HepG2 (cell line): ENCODE results near the gene IFIT1B. TPM values are rescaled to one million over a fixed set of nuclear protein-coding genes. Genes with fewer than 3 reads are reported as not detected.

Experiments
- FOXJ3 ChIP-seq: sonication (generic); formaldehyde crosslinking; IDR thresholded peaks from 2 replicates; pipeline ENCODE4 v1.4.0; 2020; ENCODE audit warnings: missing genetic modification reagents, mild to moderate bottlenecking, borderline replicate concordance
- HES4 ChIP-seq: sonication (generic); formaldehyde crosslinking; IDR thresholded peaks from 2 replicates; pipeline ENCODE4 v1.9.0; 2021; ENCODE audit warnings: mild to moderate bottlenecking, missing genetic modification reagents, borderline replicate concordance
- MBNL3 ChIP-seq: fragments of 250-450 bp; sonication (Bioruptor Pico); conservative IDR thresholded peaks from 2 replicates; pipeline ENCODE4 v1.8.0; 2022; ENCODE audit warnings: mild to moderate bottlenecking, inconsistent platforms
- NCOA1 ChIP-seq: sonication (generic); formaldehyde crosslinking; IDR thresholded peaks from 2 replicates; pipeline ENCODE4 v1.9.0; 2021; ENCODE audit warnings: missing genetic modification reagents
- PAF1 ChIP-seq: IDR thresholded peaks from 2 replicates; pipeline ENCODE4 v1.6.1; 2016; ENCODE audit warnings: missing genetic modification reagents, missing compliant biosample characterization
- PATZ1 ChIP-seq: sonication (generic); formaldehyde crosslinking; IDR thresholded peaks from 2 replicates; pipeline ENCODE4 v1.4.0; 2020; ENCODE audit warnings: missing genetic modification reagents
- RFX3 ChIP-seq: IDR thresholded peaks from 2 replicates; pipeline ENCODE4 v1.6.1; 2016; ENCODE audit warnings: missing biosample characterization, missing genetic modification reagents
- SATB2 ChIP-seq: sonication (generic); formaldehyde crosslinking; IDR thresholded peaks from 2 replicates; pipeline ENCODE4 v1.5.0; 2020; ENCODE audit warnings: missing genetic modification reagents
- TBL1XR1 ChIP-seq: fragments of 150-350 bp; IDR thresholded peaks from 2 replicates; pipeline ENCODE4 v1.6.1; 2014; ENCODE audit warnings: borderline replicate concordance, low read length; ENCODE audit not compliant: partially characterized antibody
- ZFP82 ChIP-seq: sonication (generic); formaldehyde crosslinking; IDR thresholded peaks from 2 replicates; pipeline ENCODE4 v1.5.1; 2020; ENCODE audit warnings: mild to moderate bottlenecking, missing genetic modification reagents, borderline replicate concordance
- ZNF160 ChIP-seq: sonication (generic); formaldehyde crosslinking; IDR thresholded peaks from 2 replicates; pipeline ENCODE4 v1.8.0; 2022; ENCODE audit warnings: mild to moderate bottlenecking, inconsistent platforms, missing genetic modification reagents
- ZNF253 ChIP-seq: sonication (generic); formaldehyde crosslinking; IDR thresholded peaks from 2 replicates; pipeline ENCODE4 v1.8.0; 2022; ENCODE audit warnings: mild to moderate bottlenecking, missing genetic modification reagents, borderline replicate concordance
- ZNF256 ChIP-seq: sonication (generic); formaldehyde crosslinking; conservative IDR thresholded peaks from 2 replicates; pipeline ENCODE4 v1.4.0; 2020; ENCODE audit warnings: missing genetic modification reagents
- ZNF333 ChIP-seq: sonication (generic); formaldehyde crosslinking; IDR thresholded peaks from 2 replicates; pipeline ENCODE4 v1.4.0; 2020; ENCODE audit warnings: mild to moderate bottlenecking, missing genetic modification reagents, borderline replicate concordance
- ZNF383 ChIP-seq: sonication (generic); formaldehyde crosslinking; IDR thresholded peaks from 2 replicates; pipeline ENCODE4 v1.4.0; 2020; ENCODE audit warnings: missing genetic modification reagents, mild to moderate bottlenecking, borderline replicate concordance
- ZNF569 ChIP-seq: sonication (generic); formaldehyde crosslinking; IDR thresholded peaks from 2 replicates; pipeline ENCODE4 v1.5.0; 2020; ENCODE audit warnings: mild to moderate bottlenecking, missing genetic modification reagents, moderate library complexity, borderline replicate concordance
- ZNF570 ChIP-seq: sonication (generic); formaldehyde crosslinking; IDR thresholded peaks from 2 replicates; pipeline ENCODE4 v1.4.0; 2020; ENCODE audit warnings: mild to moderate bottlenecking, missing genetic modification reagents, borderline replicate concordance
- ZNF644 ChIP-seq: IDR thresholded peaks from 2 replicates; pipeline ENCODE4 v1.6.1; 2016; ENCODE audit warnings: low read depth
- ZNF674 ChIP-seq: sonication (generic); formaldehyde crosslinking; IDR thresholded peaks from 2 replicates; pipeline ENCODE4 v1.5.0; 2020; ENCODE audit warnings: low read depth, mild to moderate bottlenecking, missing genetic modification reagents
- ZNF780A ChIP-seq: sonication (generic); formaldehyde crosslinking; IDR thresholded peaks from 2 replicates; pipeline ENCODE4 v1.8.0; 2022; ENCODE audit warnings: mild to moderate bottlenecking, missing genetic modification reagents, moderate library complexity
- ZNF782 ChIP-seq: sonication (generic); formaldehyde crosslinking; IDR thresholded peaks from 2 replicates; pipeline ENCODE4 v1.4.0; 2020; ENCODE audit warnings: missing genetic modification reagents, mild to moderate bottlenecking, borderline replicate concordance
- ZNF841 ChIP-seq: sonication (generic); formaldehyde crosslinking; IDR thresholded peaks from 2 replicates; pipeline ENCODE4 v1.8.1; 2023; ENCODE audit warnings: missing genetic modification reagents, borderline replicate concordance
- polyA plus RNA-seq, 8 experiments: library from polyadenylated mRNA; depleted of rRNA in 3 of 8; stranded (reverse) in 7 of 8; unstranded in 1 of 8; fragments of >200 nt; fragmentation: Illumina TruSeq in 4 of 8; extraction: Trizol in 4 of 8; gene quantifications; 2 replicates each; pipeline versions ENCODE4 v1.2.1 to v1.2.3, GENCODE V29; 2011 to 2016; ENCODE audit warnings: low read depth in 4 of 8, missing spikeins in 1 of 8, mixed read lengths in 1 of 8; ENCODE audit not compliant: insufficient read depth in 1 of 8
- total RNA-seq, 5 experiments: library from RNA; depleted of rRNA; stranded (reverse); fragments of >200 nt; fragmentation: Illumina TruSeq; extraction: Trizol; gene quantifications; 2 replicates each; pipeline ENCODE4 v1.2.3, GENCODE V29; 2016; ENCODE audit warnings: low read depth in 1 of 5
- TF ChIP-seq, protein P1 (sequence below): sonication (generic); formaldehyde crosslinking; conservative IDR thresholded peaks from 2 replicates; pipeline ENCODE4 v1.8.0; 2022; ENCODE audit warnings: missing genetic modification reagents
- TF ChIP-seq, protein P2 (sequence below): sonication (generic); formaldehyde crosslinking; conservative IDR thresholded peaks from 2 replicates; pipeline ENCODE4 v1.4.0; 2020; ENCODE audit warnings: missing genetic modification reagents
- TF ChIP-seq, protein P3 (sequence below): sonication (generic); formaldehyde crosslinking; IDR thresholded peaks from 2 replicates; pipeline ENCODE4 v1.4.0; 2020; ENCODE audit warnings: mild to moderate bottlenecking, missing genetic modification reagents

IFIT1B gene
- total and polyA plus RNA-seq, 2 of the 13 experiments (the other 11 are each of a cell fraction or from before 2014, with no cell fraction given): not detected

DNA sequence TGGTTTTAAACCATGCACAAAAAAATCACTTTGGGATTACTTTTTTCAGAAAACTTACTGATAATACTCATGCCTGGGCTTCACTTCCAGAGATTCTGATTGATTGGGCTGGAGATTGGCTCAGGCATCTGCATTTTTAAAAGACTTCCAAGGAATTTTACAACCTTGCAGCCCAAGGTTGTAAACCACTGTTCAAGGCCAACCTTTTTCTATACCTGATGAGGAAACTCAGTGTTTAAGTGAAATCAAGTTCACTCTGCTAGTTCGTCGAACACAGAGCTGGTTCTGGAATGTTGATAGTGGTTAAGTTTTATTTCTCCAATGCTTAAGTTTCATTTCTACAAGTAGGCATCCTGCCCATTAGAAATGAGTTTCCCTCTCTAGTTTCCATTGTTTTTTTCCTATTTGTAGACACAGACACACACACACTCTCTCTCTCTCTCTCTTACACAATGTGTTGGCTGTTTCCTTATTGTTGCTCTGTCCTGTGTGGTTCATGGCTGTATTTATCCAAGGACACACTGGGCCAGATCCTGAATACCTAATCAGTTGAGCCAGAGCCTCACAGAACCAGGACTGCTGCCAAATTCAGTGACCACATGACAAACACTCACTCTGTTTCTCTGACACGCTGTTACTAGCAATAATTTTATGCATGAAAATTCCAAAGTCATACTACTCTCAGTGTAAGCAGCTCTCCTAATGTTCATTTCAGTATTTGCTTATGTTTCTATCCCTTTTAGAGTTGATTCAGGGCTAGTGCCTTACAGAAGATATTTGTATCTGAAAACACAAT lies 3.7 kb upstream of the IFIT1B start (continued):
- TF ChIP-seq MBNL3: 0 out of 2 replicates have a peak, but pooled peaks have one; percentile 25
- TF ChIP-seq ZNF256 (CRISPR knock-in tag): no peak
- TF ChIP-seq PAF1 (CRISPR knock-in tag): no peak
- TF ChIP-seq HES4 (CRISPR knock-in tag): no peak
- TF ChIP-seq ZNF644 (CRISPR knock-in tag): peak; percentile 94
- no peak for TF ChIP-seq ZNF383 (CRISPR knock-in tag)
- no peak for TF ChIP-seq ZNF674 (CRISPR knock-in tag)
- TF ChIP-seq, protein P1, sequence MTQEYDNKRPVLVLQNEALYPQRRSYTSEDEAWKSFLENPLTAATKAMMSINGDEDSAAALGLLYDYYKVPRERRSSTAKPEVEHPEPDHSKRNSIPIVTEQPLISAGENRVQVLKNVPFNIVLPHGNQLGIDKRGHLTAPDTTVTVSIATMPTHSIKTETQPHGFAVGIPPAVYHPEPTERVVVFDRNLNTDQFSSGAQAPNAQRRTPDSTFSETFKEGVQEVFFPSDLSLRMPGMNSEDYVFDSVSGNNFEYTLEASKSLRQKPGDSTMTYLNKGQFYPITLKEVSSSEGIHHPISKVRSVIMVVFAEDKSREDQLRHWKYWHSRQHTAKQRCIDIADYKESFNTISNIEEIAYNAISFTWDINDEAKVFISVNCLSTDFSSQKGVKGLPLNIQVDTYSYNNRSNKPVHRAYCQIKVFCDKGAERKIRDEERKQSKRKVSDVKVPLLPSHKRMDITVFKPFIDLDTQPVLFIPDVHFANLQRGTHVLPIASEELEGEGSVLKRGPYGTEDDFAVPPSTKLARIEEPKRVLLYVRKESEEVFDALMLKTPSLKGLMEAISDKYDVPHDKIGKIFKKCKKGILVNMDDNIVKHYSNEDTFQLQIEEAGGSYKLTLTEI (CRISPR knock-in tag): no peak
- TF ChIP-seq TBL1XR1: peak; percentile 96
- TF ChIP-seq NCOA1: no peak
- no peak for TF ChIP-seq ZNF570
- no peak for TF ChIP-seq ZNF569 (CRISPR knock-in tag)
- no peak for TF ChIP-seq ZNF253
- TF ChIP-seq ZNF160 (CRISPR knock-in tag): no peak
- no peak for TF ChIP-seq ZNF782 (CRISPR knock-in tag)
- TF ChIP-seq PATZ1 (CRISPR knock-in tag): peak; percentile 53; the same call in 1 of the 2 replicates
- TF ChIP-seq, protein P2, sequence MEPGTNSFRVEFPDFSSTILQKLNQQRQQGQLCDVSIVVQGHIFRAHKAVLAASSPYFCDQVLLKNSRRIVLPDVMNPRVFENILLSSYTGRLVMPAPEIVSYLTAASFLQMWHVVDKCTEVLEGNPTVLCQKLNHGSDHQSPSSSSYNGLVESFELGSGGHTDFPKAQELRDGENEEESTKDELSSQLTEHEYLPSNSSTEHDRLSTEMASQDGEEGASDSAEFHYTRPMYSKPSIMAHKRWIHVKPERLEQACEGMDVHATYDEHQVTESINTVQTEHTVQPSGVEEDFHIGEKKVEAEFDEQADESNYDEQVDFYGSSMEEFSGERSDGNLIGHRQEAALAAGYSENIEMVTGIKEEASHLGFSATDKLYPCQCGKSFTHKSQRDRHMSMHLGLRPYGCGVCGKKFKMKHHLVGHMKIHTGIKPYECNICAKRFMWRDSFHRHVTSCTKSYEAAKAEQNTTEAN: no peak
- no peak for TF ChIP-seq ZNF841
- TF ChIP-seq ZNF333 (CRISPR knock-in tag): no peak
- no peak for TF ChIP-seq SATB2 (CRISPR knock-in tag)
- peak; percentile 90 for TF ChIP-seq FOXJ3
- no peak; the same call in 1 of the 2 replicates for TF ChIP-seq ZFP82 (CRISPR knock-in tag)
- no peak for TF ChIP-seq ZNF780A
- TF ChIP-seq, protein P3, sequence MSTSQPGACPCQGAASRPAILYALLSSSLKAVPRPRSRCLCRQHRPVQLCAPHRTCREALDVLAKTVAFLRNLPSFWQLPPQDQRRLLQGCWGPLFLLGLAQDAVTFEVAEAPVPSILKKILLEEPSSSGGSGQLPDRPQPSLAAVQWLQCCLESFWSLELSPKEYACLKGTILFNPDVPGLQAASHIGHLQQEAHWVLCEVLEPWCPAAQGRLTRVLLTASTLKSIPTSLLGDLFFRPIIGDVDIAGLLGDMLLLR (CRISPR knock-in tag): no peak
- TF ChIP-seq RFX3: no peak
